Coronary artery (tissue), 2 donors: ENCODE data around the gene SLIT3.

Source experiments
- DNase-seq: peaks from one replicate; pipeline ENCODE4 v3.0.0-alpha.2; 2017; ENCODE audit warnings: low spot score
- H3K27ac ChIP-seq, 2 donors: fragments of 200-600 bp; sonication (generic); one replicate each; pipeline ENCODE4 v1.5.1; 2016 to 2019
- H3K4me3 ChIP-seq: fragments of 200-600 bp; sonication (generic); 2 replicates; pipeline ENCODE4 v1.5.1; 2016; ENCODE audit warnings: mild to moderate bottlenecking, moderate library complexity
- CTCF ChIP-seq: fragments of 200-600 bp; sonication (generic); IDR thresholded peaks from one replicate; pipeline ENCODE4 v1.5.1; 2019; ENCODE audit warnings: antibody characterized with exemption

The SLIT3 gene

GRCh38 chr5:168863021-168863420, 437.9 kb downstream of the SLIT3 start:
- TF ChIP-seq CTCF: no peak

DNA sequence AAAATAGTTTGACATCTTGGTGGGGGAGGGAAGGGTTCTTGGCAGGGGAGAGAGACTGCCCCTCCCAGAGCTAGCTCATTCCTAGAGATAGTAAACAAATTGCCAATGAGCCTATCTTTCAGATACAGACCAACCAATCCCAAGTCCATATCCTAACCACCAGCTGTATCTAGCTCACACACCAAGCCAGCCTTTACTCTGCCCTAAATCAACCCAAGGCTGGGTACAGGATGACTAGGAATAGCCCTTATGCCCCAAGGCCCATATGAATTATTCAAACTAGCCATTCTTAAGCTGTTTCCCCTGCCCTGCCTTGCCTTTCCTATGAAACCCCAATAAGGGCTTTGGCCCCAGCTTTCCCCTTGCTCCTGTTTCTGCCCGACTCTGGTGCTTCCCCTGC, 440.4 kb downstream of the SLIT3 start:
- no peak for DNase-seq
- no peak overlapping the region for H3K4me3 ChIP-seq
- H3K27ac ChIP-seq: no peak overlapping the region
- no peak for TF ChIP-seq CTCF

More at GRCh38 chr5:168863021-168863420, 437.9 kb downstream of the SLIT3 start:
- DNase-seq: no peak
- Histone ChIP-seq H3K4me3 (no peak overlapping the region), H3K27ac (no peak overlapping the region)

- DNase-seq: no peak
- Histone ChIP-seq H3K4me3 (no peak overlapping the region), H3K27ac (no peak overlapping the region)
- TF ChIP-seq CTCF: no peak
Measured at GRCh38 chr5:168860081-168860480, 440.9 kb downstream of the SLIT3 start.

DNA sequence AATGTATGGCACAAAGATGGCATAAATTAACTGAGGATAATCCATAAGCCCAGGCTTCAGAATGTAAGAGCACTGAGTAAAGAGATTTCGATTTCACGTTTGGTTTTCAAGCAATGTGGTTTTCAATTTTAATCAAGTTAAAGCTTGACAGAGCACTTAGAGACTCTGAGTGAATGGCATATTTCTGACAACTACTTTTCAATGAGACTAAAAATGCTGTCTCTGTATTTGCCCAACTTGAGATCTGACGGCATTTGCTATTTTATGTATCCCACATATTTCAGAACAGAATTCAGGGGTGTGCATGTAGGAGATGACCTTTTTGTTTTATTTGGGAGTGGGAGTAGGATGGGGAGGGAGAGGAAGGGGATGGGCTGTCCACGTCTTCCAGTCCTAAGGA, 441.5 kb downstream of the SLIT3 start:
- Histone ChIP-seq H3K27ac (no peak overlapping the region), H3K4me3 (no peak overlapping the region)
- no peak for TF ChIP-seq CTCF
- DNase-seq: no peak

- TF ChIP-seq CTCF: no peak
- no peak for DNase-seq
- Histone ChIP-seq H3K27ac (no peak overlapping the region), H3K4me3 (no peak overlapping the region)
Measured at GRCh38 chr5:168858994-168859393, 441.9 kb downstream of the SLIT3 start.

GRCh38 chr5:168858371-168858770, 442.6 kb downstream of the SLIT3 start:
- TF ChIP-seq CTCF: no peak
- H3K4me3 ChIP-seq: no peak overlapping the region
- no peak overlapping the region for H3K27ac ChIP-seq
- no peak for DNase-seq

- DNase-seq: no peak
- no peak overlapping the region for H3K4me3 ChIP-seq
- no peak for TF ChIP-seq CTCF
Measured at GRCh38 chr5:168853972-168854371, 447.0 kb downstream of the SLIT3 start.

More at GRCh38 chr5:168853972-168854371, 447.0 kb downstream of the SLIT3 start:
- no peak overlapping the region for H3K27ac ChIP-seq
